Measurements from ENCODE around the gene ATF6. TPM values are rescaled to one million over a fixed set of nuclear protein-coding genes. Genes with fewer than 3 reads are reported as not detected.

ATF6 gene
- total and polyA plus RNA-seq, 2 of the 8 experiments (the other 6 are each of a cell fraction or from before 2014, with no cell fraction given): 4.6 to 10.0 TPM

DNA sequence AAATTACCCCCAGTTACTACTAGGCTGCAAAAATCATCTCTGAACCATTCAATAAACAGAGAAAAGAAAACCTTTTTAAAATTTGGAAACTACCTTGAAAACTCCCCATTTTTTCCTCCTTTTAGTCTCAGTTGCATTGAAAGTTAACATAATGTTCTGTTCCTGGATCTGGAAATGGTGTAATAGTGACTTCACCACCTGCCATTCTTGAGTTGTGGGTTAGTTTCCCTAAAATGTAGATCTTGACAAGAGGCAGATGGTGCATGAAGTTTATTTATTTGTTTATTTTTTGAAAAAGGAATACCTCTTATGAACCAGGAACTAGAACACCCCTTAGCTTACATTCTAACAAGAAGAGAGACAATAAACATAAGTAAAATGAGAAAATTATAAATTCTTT, 72.8 kb downstream of the ATF6 start:
- no peak for FAIRE-seq

More for the DNA sequence above, 72.8 kb downstream of the ATF6 start:
- Histone ChIP-seq H3K79me2 (ENCODE audit: control insufficient read depth in 1 of 2, insufficient read depth in 2 of 2, low read length in 2 of 2) (no peaks in the 10 kb centered on the region), H4K5ac (ENCODE audit: insufficient read length, low read depth, low read length) (no peak overlapping the region), H2BK15ac (ENCODE audit: low read length) (no peak overlapping the region), H3K9me3 (ENCODE audit: insufficient read depth in 2 of 2, low read depth in 1 of 2, low read length in 1 of 2) (no peaks in the 10 kb centered on the region), H4K20me1 (replicated peaks in 1 of 2; ENCODE audit: control insufficient read depth in 1 of 2, insufficient read depth in 2 of 2, low read length in 2 of 2) (no peaks in the 10 kb centered on the region), H3K4me2 (ENCODE audit: insufficient read depth in 1 of 2, low read depth in 2 of 2, low read length in 2 of 2) (no peak overlapping the region), H4K8ac (ENCODE audit: extremely low read depth, insufficient read depth, low read length) (no peak overlapping the region), H4K91ac (replicated peaks; ENCODE audit: insufficient read length, low read length) (no peak overlapping the region), H2BK5ac (ENCODE audit: low read depth, low read length) (no peak overlapping the region), H3K36me3 (ENCODE audit: control insufficient read depth in 2 of 4, insufficient read depth in 4 of 4, low read length in 3 of 4) (no peaks in the 10 kb centered on the region), H3K4me1 (replicated peaks in 1 of 4; ENCODE audit: control insufficient read depth in 3 of 4, insufficient read depth in 4 of 4, low read length in 3 of 4) (no peaks in the 10 kb centered on the region), H3K4me3 (ENCODE audit: extremely low read depth in 1 of 4, insufficient read depth in 2 of 4, low read depth in 3 of 4, low read length in 4 of 4) (no peak overlapping the region), H2AK5ac (ENCODE audit: low read depth, low read length) (no peak overlapping the region), H2BK12ac (ENCODE audit: low read depth, low read length) (no peak overlapping the region), H3K79me1 (ENCODE audit: low read depth, low read length) (no peaks in the 10 kb centered on the region), H2BK120ac (replicated peaks; ENCODE audit: low read depth, low read length) (no peak overlapping the region), H3K56ac (replicated peaks; ENCODE audit: insufficient read length, low read depth, low read length) (no peak overlapping the region), H3K27ac (ENCODE audit: low read depth, low read length) (no peak overlapping the region), H2AFZ (ENCODE audit: low read length) (no peak overlapping the region), H3K27me3 (replicated peaks in 1 of 4; ENCODE audit: control insufficient read depth in 3 of 4, extremely low read depth in 1 of 4, insufficient read depth in 3 of 4, low read length in 3 of 4) (no peaks in the 10 kb centered on the region), H2BK20ac (ENCODE audit: low read length) (no peak overlapping the region), H3K14ac (ENCODE audit: insufficient read length) (no peak overlapping the region), H3K23ac (ENCODE audit: insufficient read length) (no peak overlapping the region), H3K18ac (ENCODE audit: extremely low read depth, low read length) (no peak overlapping the region), H3K9ac (replicated peaks in 1 of 4; ENCODE audit: extremely low read depth in 1 of 4, low read depth in 3 of 4, low read length in 3 of 4) (no peak overlapping the region), H3K23me2 (ENCODE audit: low read depth, low read length) (no peaks in the 10 kb centered on the region), H3K4ac (replicated peaks; ENCODE audit: insufficient read length, low read depth, low read length) (no peak overlapping the region)
- CTCF ChIA-PET (ENCODE audit: partially characterized antibody): no interaction called here
- no peak for DNase-seq (ENCODE audit: low read depth in 1 of 2, low spot score in 2 of 2)
- no peak for TF ChIP-seq CEBPB (IDR thresholded peaks at IDR 0.05; ENCODE audit: low read depth, low read length)
- TF ChIP-seq, protein P1, sequence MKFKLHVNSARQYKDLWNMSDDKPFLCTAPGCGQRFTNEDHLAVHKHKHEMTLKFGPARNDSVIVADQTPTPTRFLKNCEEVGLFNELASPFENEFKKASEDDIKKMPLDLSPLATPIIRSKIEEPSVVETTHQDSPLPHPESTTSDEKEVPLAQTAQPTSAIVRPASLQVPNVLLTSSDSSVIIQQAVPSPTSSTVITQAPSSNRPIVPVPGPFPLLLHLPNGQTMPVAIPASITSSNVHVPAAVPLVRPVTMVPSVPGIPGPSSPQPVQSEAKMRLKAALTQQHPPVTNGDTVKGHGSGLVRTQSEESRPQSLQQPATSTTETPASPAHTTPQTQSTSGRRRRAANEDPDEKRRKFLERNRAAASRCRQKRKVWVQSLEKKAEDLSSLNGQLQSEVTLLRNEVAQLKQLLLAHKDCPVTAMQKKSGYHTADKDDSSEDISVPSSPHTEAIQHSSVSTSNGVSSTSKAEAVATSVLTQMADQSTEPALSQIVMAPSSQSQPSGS (IDR thresholded peaks at IDR 0.05; ENCODE audit: low read length): no peak
- no peak for TF ChIP-seq KDM1A (IDR thresholded peaks at IDR 0.05; ENCODE audit: borderline replicate concordance, low read length)
- TF ChIP-seq USF2 (IDR thresholded peaks at IDR 0.05; ENCODE audit: low read length): no peak
- TF ChIP-seq BCL11A (IDR thresholded peaks at IDR 0.05; ENCODE audit: low read depth in 2 of 2, low read length in 2 of 2): no peak
- TF ChIP-seq SAP30 (IDR thresholded peaks at IDR 0.05; ENCODE audit: insufficient read depth, insufficient replicate concordance, low read length): no peak
- TF ChIP-seq EGR1 (IDR thresholded peaks at IDR 0.05; ENCODE audit: borderline replicate concordance, low read depth, low read length): no peak
- TF ChIP-seq RAD21 (IDR thresholded peaks at IDR 0.05 in 1 of 2, conservative IDR thresholded peaks at IDR 0.05 in 1 of 2; ENCODE audit: low read depth in 2 of 2, low read length in 2 of 2): no peak
- TF ChIP-seq SP2 (IDR thresholded peaks at IDR 0.05; ENCODE audit: low read length): no peak
- TF ChIP-seq CBX5 (IDR thresholded peaks at IDR 0.05; ENCODE audit: low read depth, low read length): no peak
- POLR2A ChIA-PET (ENCODE audit: partially characterized antibody): no interaction called here

Data from H1 (cell line).